Stimulated activated CD8-positive, alpha-beta memory T cell treated with anti-CD3 and anti-CD28 coated beads, Interleukin-15, amount 100 ng/mL, for 1 hour (primary cell): Measurements from ENCODE around the gene SMIM17.

ENCODE experiments used
- DNase-seq: peaks from one replicate; pipeline ENCODE4 v3.0.0-alpha.2; 2020; ENCODE audit warnings: low read depth

SMIM17 gene

GRCh38 chr19:56642711-56643459 lies at the start of gene SMIM17:
Gene SMIM17 (plus strand): TSS chr19:56643159. CDS start chr19:56645668, 2,509 bp downstream.
- DNase-seq: no peak

- no peak for DNase-seq
Observed at GRCh38 chr19:56594446-56594782, 48.5 kb upstream of the SMIM17 start.

- peak; percentile 68 for DNase-seq
Observed at GRCh38 chr19:56594783-56595547, 48.0 kb upstream of the SMIM17 start, which contains the start of gene ZNF71. Gene ZNF71 (plus strand): TSS chr19:56595302. CDS start chr19:56601559, 6,257 bp downstream.

GRCh38 chr19:56595548-56595899 lies 47.4 kb upstream of the SMIM17 start:
- DNase-seq: no peak

GRCh38 chr19:56596676-56597075 lies 46.3 kb upstream of the SMIM17 start:
- no peak for DNase-seq

- no peak for DNase-seq
Observed at GRCh38 chr19:56597696-56598095, 45.3 kb upstream of the SMIM17 start.

- no peak for DNase-seq
Observed at GRCh38 chr19:56601375-56601774, 41.6 kb upstream of the SMIM17 start.

- no peak for DNase-seq
Observed at GRCh38 chr19:56603829-56604228, 39.1 kb upstream of the SMIM17 start.

GRCh38 chr19:56608274-56608964 lies 34.5 kb upstream of the SMIM17 start:
- DNase-seq: no peak

- DNase-seq: no peak
Observed at GRCh38 chr19:56611288-56611687, 31.7 kb upstream of the SMIM17 start.

GRCh38 chr19:56612737-56613136 lies 30.2 kb upstream of the SMIM17 start:
- DNase-seq: no peak

GRCh38 chr19:56613639-56614038 lies 29.3 kb upstream of the SMIM17 start:
- DNase-seq: no peak

- no peak for DNase-seq
Observed at GRCh38 chr19:56617531-56617930, 25.4 kb upstream of the SMIM17 start.

- no peak for DNase-seq
Observed at GRCh38 chr19:56619121-56619520, 23.8 kb upstream of the SMIM17 start.

- DNase-seq: no peak
Observed at GRCh38 chr19:56622374-56622773, 20.6 kb upstream of the SMIM17 start.

- DNase-seq: no peak
Observed at GRCh38 chr19:56623006-56623405, 20.0 kb upstream of the SMIM17 start.

GRCh38 chr19:56625708-56626107 lies 17.3 kb upstream of the SMIM17 start:
- DNase-seq: no peak

- no peak for DNase-seq
Observed at GRCh38 chr19:56633021-56633420, 9.9 kb upstream of the SMIM17 start.

GRCh38 chr19:56637976-56638555 lies 4.9 kb upstream of the SMIM17 start:
- DNase-seq: no peak

GRCh38 chr19:56639217-56639616 lies 3.7 kb upstream of the SMIM17 start:
- no peak for DNase-seq

- no peak for DNase-seq
Observed at GRCh38 chr19:56643460-56643955, 549 bp downstream of the SMIM17 start.

GRCh38 chr19:56654151-56654550 lies 11.2 kb downstream of the SMIM17 start:
- no peak for DNase-seq
